Gastroesophageal sphincter (tissue), 4 donors: ENCODE results near the gene P4HB. TPM values are rescaled to one million over a fixed set of nuclear protein-coding genes. Genes with fewer than 3 reads are reported as not detected.

Experiments used
- ATAC-seq: fragments of 150-250 bp; one replicate; pipeline ENCODE4 v1.9.1; 2016; ENCODE audit warnings: mild to moderate bottlenecking, moderate library complexity
- H3K27ac ChIP-seq, 4 donors: fragments of 200-600 bp; sonication (generic) in 3 of 4; 1 replicate in 3 of 4; 2 replicates in 1 of 4; pipeline ENCODE4 v1.5.1; 2016 to 2019
- H3K27me3 ChIP-seq: fragments of 200-600 bp; sonication (generic); one replicate; pipeline ENCODE4 v1.5.1; 2019
- H3K36me3 ChIP-seq, 2 donors: fragments of 200-600 bp; sonication (generic); one replicate each; pipeline ENCODE4 v1.5.1; 2019; ENCODE audit warnings: control low read depth in 1 of 2
- H3K4me1 ChIP-seq, 3 donors: fragments of 200-600 bp; sonication (generic); 1 replicate in 2 of 3; 2 replicates in 1 of 3; pipeline ENCODE4 v1.5.1; 2016 to 2019; ENCODE audit warnings: control low read depth in 2 of 3
- H3K4me3 ChIP-seq, 2 donors: fragments of 200-600 bp; sonication (generic); one replicate each; pipeline ENCODE4 v1.5.1; 2019; ENCODE audit warnings: mild to moderate bottlenecking in 1 of 2, moderate library complexity in 1 of 2
- H3K9me3 ChIP-seq, 3 donors: fragments of 200-600 bp; sonication (generic); one replicate each; pipeline ENCODE4 v1.5.1; 2017 to 2019; ENCODE audit warnings: control low read depth in 2 of 3
- EP300 ChIP-seq: sonication (generic); formaldehyde crosslinking; IDR thresholded peaks from one replicate; pipeline ENCODE4 v1.6.1; 2017; ENCODE audit warnings: antibody characterized with exemption, mild to moderate bottlenecking
- POLR2A ChIP-seq, 2 donors: fragments of 450-650 bp; IDR thresholded peaks; one replicate each; pipeline ENCODE4 v1.6.1; 2017; ENCODE audit warnings: antibody characterized with exemption in 2 of 2, mild to moderate bottlenecking in 2 of 2, moderate library complexity in 1 of 2
- POLR2AphosphoS5 ChIP-seq: sonication (generic); formaldehyde crosslinking; IDR thresholded peaks from one replicate; pipeline ENCODE4 v1.6.1; 2017; ENCODE audit warnings: antibody characterized with exemption
- WGBS, 2 donors: methylation state at CpG; one replicate each; pipeline ENCODE4 v1.1.5; 2018; ENCODE audit warnings: low coverage in 1 of 2; 5-methylcytosine and 5-hydroxymethylcytosine counted together
- total RNA-seq, 4 donors: library from RNA; depleted of rRNA; stranded (reverse); fragments of >200 nt; gene quantifications; one replicate each; pipeline ENCODE4 v1.1.0, GENCODE V29; 2016
- TF ChIP-seq, protein P1 (sequence below), 4 experiments: fragments of 200-600 bp in 2 of 4; fragments of 450-650 bp in 2 of 4; sonication (generic) in 1 of 4; IDR thresholded peaks; one replicate each; pipeline ENCODE4 v1.5.1; 2017 to 2019; ENCODE audit warnings: antibody characterized with exemption in 4 of 4, mild to moderate bottlenecking in 2 of 4, moderate library complexity in 2 of 4

Gene P4HB
- total RNA-seq, 4 donors from 2014 or later, result 257 to 365 (median 324) TPM

DNA sequence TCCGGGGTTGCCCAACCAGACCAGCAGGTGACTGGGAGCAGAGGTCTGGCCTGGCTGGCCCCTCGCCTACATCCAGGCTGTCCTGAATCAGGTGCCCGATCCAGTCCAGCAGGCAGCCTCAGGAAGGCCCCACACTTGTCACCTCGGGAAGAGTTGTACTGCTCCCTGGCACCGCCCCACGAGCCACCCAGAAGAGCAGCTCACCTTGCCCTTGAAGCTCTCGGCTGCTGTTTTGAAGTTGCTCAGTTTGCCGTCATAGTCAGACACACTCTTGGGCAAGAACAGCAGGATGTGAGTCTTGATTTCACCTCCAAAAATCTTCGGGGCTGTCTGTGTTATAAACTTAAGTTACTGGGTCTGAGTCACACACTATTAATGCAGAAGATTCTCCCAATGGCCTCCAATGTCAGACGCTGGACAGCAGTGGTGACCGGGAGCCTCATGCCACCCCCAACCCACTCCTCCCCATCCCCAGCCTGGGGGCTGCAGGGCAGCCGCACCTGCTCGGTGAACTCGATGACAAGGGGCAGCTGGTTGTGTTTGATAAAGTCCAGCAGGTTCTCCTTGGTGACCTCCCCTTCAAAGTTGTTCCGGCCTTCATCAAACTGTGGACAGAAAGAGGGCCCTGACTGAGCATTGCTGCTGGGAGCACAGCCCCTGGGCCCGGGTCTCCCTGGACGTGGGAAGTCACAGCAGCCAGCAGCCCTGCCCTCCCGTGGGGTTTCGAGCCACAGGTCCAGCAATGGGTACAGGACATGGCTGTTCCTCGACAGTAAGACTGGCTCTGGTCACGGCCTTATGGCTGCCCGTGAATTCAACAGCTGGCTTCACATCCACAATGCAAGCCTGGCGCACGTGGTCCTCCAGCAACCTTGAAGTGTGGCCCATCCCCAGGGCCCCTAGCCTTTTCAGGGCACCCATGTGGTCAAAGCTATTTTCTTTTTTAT lies 13.3 kb downstream of the P4HB start:
- no peak overlapping the region for H3K4me3 ChIP-seq
- H3K4me1 ChIP-seq, result no peaks in the 10 kb centered on the region
- no peak for ATAC-seq
- H3K27ac ChIP-seq, result no peak overlapping the region
- no peaks in the 10 kb centered on the region for H3K9me3 ChIP-seq
- H3K27me3 ChIP-seq, result no peaks in the 10 kb centered on the region
- 82% methylated on average over 12 of the region's 24 CpGs; no CpG with 5 or more reads in 1 of the 2 donors for WGBS, 2 donors
- TF ChIP-seq POLR2AphosphoS5 (no peak), POLR2A (IDR thresholded peaks at IDR 0.05) (no peak)
- H3K36me3 ChIP-seq, result peaks cover 0 to 96% of the 10 kb centered on the region in 2 donors

DNA sequence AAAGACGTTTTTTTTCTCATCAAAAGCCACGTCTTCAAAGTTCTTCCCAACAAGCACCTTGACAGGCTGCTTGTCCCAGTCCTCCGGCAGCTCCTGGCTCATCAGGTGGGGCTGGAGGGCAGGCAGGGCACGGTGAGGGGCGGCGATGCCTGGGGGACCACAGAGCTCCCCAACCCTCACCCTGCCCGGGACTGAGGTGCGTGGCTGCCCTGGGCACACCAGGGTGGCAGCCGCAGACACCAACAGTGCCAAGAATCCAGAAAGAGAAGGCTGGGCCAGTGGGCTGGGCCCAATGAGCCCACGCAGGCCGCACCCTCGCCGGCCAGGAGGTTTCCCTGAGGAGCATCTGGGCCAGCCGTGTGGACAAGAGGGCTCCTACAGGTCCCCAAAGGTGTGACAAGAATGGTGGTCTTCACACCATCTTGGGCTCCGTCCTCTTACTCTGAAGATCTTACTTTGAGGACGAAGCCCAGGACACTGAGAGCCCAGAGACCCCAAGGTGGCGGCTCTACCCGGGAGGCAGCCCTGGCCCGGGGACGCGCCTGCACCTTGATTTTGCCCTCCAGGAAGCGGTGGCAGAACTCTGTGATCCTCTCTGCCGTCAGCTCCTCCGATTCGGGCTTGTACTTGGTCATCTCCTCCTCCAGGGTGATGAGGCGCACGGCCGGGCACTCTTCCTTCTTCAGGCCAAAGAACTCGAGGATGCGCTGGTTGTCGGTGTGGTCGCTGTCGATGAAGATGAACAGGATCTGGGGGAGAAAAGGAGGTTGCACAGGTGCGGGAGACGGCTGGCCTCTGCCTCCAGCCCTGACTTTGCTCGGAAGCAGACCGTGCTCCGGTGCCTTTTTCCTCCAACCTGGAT lies 14.2 kb downstream of the P4HB start:
- H3K4me3 ChIP-seq, result no peak overlapping the region
- no peak overlapping the region for H3K27ac ChIP-seq
- peaks cover 0 to 87% of the 10 kb centered on the region in 2 donors for H3K36me3 ChIP-seq
- no peaks in the 10 kb centered on the region for H3K4me1 ChIP-seq
- ATAC-seq, result no peak
- TF ChIP-seq POLR2AphosphoS5 (no peak), EP300 (no peak), POLR2A (IDR thresholded peaks at IDR 0.05) (no peak)
- TF ChIP-seq, protein P1, sequence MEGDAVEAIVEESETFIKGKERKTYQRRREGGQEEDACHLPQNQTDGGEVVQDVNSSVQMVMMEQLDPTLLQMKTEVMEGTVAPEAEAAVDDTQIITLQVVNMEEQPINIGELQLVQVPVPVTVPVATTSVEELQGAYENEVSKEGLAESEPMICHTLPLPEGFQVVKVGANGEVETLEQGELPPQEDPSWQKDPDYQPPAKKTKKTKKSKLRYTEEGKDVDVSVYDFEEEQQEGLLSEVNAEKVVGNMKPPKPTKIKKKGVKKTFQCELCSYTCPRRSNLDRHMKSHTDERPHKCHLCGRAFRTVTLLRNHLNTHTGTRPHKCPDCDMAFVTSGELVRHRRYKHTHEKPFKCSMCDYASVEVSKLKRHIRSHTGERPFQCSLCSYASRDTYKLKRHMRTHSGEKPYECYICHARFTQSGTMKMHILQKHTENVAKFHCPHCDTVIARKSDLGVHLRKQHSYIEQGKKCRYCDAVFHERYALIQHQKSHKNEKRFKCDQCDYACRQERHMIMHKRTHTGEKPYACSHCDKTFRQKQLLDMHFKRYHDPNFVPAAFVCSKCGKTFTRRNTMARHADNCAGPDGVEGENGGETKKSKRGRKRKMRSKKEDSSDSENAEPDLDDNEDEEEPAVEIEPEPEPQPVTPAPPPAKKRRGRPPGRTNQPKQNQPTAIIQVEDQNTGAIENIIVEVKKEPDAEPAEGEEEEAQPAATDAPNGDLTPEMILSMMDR (IDR thresholded peaks at IDR 0.05), result no peak
- H3K27me3 ChIP-seq, result no peaks in the 10 kb centered on the region
- H3K9me3 ChIP-seq, result no peaks in the 10 kb centered on the region
- WGBS, 2 donors, result 50% methylated on average over 2 of the region's 38 CpGs; no CpG with 5 or more reads in 1 of the 2 donors

DNA sequence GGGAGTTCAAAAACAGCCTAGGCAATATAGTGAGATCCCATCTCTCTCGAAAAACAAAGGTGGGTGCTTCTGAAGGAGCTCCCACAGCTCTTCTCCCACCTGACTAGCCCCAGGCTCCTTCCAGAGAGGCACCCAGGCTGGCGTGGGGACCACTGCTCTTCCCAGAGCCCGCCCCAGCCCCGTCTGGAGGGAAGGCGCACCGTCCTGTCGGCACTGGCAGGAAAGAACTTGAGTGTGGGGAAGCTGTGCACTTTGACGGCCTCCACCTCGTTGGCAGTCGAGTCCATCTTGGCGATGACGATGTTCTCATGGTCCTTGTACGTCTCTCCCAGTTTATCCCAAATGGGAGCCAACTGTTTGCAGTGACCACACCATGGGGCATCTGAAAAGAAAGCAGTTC lies 15.0 kb downstream of the P4HB start:
- no peaks in the 10 kb centered on the region for H3K9me3 ChIP-seq
- no peak overlapping the region for H3K27ac ChIP-seq
- H3K27me3 ChIP-seq, result no peaks in the 10 kb centered on the region
- peaks cover 0 to 79% of the 10 kb centered on the region in 2 donors for H3K36me3 ChIP-seq
- no peak overlapping the region for H3K4me3 ChIP-seq
- no peaks in the 10 kb centered on the region for H3K4me1 ChIP-seq
- no peak for TF ChIP-seq POLR2A (IDR thresholded peaks at IDR 0.05)
- no peak for ATAC-seq
- WGBS, 2 donors, result 92% methylated on average over 6 of the region's 13 CpGs; no CpG with 5 or more reads in 1 of the 2 donors

GRCh38 chr17:81844887-81845286 lies 15.4 kb downstream of the P4HB start:
- no peak overlapping the region for H3K4me3 ChIP-seq
- WGBS, 2 donors, result no CpG with 5 or more reads among the region's 13 CpGs
- no peak for ATAC-seq
- no peaks in the 10 kb centered on the region for H3K27me3 ChIP-seq
- TF ChIP-seq POLR2AphosphoS5 (no peak), POLR2A (IDR thresholded peaks at IDR 0.05) (no peak), EP300 (no peak)
- TF ChIP-seq, protein P1 (IDR thresholded peaks at IDR 0.05), result no peak
- no peaks in the 10 kb centered on the region for H3K9me3 ChIP-seq
- H3K27ac ChIP-seq, result no peak overlapping the region
- H3K4me1 ChIP-seq, result no peaks in the 10 kb centered on the region
- H3K36me3 ChIP-seq, result peaks cover 0 to 74% of the 10 kb centered on the region in 2 donors

DNA sequence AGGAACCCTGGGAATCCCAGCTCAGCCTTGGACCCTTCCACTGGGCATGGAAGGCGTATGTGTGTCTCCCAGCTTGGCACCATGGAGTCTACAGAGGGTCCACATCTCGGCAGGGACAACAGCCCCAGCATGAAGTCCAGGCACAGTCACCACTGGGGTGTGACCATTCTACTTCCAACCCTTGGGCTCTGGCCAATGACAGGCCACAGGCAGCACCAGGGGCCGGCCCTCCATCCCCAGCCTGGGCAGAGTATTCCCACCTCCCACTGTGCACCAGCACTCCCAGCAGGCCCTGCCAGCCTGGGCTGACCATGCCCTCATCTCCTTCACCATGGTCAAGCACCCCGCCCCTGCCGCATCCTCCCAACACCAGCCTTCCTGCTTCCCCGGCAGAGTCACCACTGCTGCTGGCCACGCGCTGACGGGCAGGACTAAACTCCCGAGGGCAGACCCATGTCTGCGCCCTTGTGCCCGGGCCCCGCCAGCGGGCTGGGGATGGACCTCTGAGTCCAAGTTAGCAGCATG lies 15.9 kb downstream of the P4HB start:
- Histone ChIP-seq H3K4me1 (no peaks in the 10 kb centered on the region), H3K9me3 (no peaks in the 10 kb centered on the region), H3K27me3 (no peaks in the 10 kb centered on the region), H3K4me3 (no peak overlapping the region), H3K36me3 (peaks cover 0 to 69% of the 10 kb centered on the region in 2 donors), H3K27ac (no peak overlapping the region)
- TF ChIP-seq EP300 (no peak), POLR2AphosphoS5 (no peak), POLR2A (IDR thresholded peaks at IDR 0.05) (no peak)
- TF ChIP-seq, protein P1 (IDR thresholded peaks at IDR 0.05), result no peak
- no peak for ATAC-seq
- 93% methylated on average over 3 of the region's 14 CpGs; no CpG with 5 or more reads in 1 of the 2 donors for WGBS, 2 donors
